Activated CD4-positive, alpha-beta T cell treated with anti-CD3 and anti-CD28 coated beads, Interleukin-2, amount 50 U/mL, for 24 hours (primary cell): ENCODE measurements around the gene PSEN2.

Source experiments
- DNase-seq, 2 donors: peaks; one replicate each; pipeline ENCODE4 v3.0.0-alpha.2; 2020; ENCODE audit warnings: low read depth in 1 of 2, low spot score in 1 of 2

The PSEN2 gene

DNA sequence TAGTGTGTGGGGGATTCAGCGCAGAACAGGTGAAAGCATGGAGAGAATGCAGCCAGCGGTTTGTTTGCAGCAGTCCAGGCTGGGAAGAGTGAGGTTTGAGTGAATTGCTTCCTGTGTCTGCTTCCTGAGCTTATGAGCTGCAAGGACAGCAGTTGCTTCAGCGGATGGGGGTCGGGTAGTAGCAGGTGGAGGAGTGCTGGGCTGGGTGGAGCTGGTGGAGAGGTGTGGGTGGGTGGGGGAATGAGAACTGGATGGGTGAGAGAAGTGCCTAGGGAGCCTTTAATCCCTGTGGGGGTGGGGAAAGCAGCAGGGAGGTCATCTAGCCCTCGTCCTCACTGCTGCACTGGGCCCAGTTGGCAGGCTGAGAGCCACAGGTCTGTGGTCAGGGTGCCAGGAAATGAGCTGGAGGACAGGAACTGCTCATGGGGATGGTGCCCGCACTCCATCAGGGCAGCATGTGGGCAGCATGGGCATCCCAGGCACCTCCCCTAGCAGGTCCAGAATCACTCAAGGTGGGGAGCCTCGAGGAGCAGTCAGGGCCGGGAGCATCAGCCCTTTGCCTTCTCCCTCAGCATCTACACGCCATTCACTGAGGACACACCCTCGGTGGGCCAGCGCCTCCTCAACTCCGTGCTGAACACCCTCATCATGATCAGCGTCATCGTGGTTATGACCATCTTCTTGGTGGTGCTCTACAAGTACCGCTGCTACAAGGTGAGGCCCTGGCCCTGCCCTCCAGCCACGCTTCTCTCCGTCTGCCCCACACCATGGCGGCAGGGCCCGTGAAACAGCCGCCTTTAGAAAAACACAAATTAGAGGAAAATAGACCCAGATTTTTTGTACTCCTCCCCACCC lies 14.8 kb downstream of the PSEN2 start:
- DNase-seq = no peak

DNA sequence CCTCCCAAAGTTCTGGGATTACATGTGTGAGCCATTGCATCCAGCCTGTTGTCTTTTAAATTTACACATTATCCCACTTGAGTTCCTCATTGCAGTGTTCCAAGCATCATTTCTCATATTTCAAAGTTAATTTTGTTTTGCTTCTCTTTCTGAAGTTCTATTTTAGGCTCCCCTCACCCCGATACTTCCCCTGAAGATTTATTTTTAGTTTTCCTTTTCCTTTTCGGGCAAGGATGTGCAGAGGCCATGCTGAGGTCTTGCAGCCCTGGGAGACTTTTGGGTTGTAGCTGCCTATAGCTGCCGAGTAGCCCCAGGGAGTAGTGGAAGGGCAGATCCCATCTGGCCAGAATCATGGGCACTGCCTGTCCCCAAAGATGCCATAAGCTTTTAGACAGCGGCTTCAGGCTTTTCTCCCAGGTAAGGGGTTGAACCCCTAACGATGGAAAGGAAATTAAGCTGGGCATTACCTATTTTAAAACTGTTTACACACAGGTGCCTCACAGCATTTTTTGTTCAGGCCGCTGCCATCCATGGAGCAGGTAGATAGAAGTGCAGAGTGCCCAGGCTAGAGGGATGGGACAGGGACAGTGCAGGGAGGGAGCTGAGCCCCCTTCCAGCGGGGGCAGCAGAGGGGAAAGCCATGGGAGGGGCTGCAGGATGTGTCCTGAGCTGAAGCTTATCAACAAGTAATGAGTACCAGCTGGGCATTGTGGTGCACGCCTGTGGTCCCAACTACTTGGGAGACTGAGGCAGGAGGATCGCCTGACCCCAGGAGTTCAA lies 15.9 kb downstream of the PSEN2 start:
- no peak for DNase-seq

DNA sequence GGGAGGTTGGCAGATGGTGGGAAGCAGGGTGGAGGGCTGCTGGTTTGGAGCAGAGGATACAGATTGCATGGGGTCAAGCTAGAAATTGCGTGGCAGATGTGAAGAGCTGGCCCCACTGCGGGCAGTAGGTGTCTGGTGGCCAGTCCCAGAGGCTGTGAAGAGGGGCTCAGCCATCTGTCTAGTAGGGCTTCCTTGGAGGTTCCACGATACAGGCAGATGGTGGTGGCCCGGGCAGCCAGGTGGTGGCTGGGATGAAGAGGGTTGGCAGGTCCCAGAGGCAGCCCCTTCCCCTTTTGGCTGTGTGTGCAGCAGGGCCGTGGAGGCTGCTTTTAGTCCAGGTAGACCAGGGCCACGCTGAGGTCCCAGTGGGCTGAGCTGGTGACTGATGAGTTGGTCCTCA lies 16.6 kb downstream of the PSEN2 start:
- DNase-seq = no peak

DNA sequence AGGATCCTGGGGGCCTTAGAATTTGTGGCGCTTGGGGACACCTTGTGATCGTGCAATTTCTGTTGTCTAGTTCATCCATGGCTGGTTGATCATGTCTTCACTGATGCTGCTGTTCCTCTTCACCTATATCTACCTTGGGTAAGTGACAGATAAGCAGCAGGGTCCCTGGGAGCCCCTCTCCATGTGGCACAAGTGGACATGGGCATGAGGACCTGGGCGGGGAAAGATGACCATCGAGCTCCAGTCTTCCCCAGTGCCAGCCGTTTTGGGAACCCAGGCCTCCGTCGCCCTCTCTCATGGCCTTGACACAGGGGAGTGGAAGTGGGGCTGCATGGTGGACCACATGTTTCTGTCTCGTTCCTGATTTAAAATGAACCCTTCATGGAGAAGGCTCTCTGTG lies 17.6 kb downstream of the PSEN2 start:
- no peak for DNase-seq

DNA sequence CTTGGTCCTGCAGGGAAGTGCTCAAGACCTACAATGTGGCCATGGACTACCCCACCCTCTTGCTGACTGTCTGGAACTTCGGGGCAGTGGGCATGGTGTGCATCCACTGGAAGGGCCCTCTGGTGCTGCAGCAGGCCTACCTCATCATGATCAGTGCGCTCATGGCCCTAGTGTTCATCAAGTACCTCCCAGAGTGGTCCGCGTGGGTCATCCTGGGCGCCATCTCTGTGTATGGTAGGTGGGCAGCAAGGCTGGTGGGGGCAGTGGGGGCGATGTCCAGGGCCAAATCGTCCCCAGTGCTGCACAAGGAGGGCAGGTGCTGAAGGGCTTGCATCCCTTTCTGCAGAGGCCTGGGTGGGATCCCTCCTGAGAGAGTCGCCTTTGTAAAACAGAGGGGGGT lies 18.4 kb downstream of the PSEN2 start:
- DNase-seq = no peak

DNA sequence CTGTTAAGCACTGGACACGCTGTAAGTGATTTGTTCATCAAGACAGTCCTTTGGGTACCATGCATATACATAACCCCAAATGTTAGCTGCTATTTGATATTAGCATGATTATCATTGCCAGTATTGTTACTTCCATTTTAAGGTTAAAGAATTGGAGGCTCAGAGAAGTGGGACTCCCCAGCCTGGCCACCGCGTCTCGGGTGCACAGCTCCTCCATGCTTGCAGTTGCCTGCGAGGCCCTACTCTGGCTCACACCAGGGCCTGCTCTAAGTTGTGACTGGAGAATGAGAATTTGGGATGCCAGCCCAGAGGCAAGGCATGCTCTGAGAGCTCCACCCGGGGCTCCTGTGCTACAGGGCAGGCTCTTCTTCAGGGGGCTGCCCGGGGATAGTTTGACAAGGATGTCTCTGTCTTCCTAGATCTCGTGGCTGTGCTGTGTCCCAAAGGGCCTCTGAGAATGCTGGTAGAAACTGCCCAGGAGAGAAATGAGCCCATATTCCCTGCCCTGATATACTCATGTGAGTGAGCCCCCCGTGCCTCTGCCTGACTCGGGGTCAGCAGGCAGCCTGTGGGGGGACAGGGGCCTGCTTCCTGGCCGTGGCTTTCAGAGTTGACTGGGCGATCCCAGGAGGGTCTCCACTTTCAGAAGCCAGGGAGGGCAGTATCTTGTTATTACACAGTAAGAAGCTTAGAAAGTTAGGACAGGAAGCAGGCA lies 19.4 kb downstream of the PSEN2 start:
- no peak for DNase-seq

DNA sequence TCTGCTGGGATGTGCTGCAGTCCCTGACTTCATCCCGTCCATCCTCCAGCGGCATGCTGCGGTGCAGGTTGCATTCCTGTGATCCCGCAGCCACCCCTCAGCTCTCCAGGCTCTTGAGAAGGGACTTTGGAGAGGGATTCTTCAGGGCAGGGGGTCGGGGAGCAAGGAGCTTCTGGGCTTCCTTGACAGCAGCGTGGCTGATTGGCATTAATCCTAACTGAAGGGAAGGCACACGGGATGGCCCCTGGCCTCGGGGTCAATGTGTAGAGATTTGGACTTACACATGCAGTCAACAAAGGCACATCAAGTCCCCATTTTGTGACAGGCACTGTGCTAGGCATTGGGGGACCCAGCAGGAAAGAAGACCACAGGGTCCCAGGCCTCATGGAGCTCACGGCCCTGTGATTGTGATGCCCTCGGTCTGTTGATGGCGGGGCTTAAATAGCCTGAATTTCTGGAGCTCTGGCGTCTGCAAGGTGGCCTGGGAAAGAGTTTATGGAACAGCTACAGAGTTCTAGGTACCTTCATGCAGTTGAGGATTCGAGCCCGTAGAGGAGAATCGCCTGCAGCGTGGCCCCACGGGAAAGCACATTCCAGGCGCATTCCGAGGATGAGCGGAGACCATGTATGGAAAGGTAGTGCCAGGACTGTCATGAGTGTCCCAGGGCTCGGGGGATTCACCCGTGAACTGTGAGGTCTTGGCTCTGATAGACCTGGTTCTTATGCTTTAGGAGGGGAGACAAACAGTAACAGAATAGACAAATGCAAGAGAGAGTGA lies 20.1 kb downstream of the PSEN2 start:
- no peak for DNase-seq

DNA sequence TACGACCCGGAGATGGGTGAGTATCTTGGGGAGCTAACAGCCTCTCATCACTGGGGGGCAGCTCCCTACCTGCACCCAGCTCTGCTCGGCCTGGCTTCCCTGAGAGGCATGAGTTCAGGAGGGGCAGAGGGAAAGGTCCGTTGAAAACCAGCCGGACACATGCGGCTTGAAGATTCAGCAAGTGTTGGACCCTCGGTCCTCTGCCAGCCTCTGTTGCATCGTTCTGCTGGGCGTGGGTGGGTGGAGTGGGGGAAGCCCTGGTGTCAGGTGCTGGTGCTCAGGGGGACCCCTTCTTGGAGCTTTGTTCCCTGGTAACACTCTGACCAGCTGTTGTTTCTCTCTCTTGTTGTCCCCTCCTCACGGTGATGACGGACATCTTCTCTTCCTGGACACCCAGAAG lies 20.9 kb downstream of the PSEN2 start:
- DNase-seq = no peak

DNA sequence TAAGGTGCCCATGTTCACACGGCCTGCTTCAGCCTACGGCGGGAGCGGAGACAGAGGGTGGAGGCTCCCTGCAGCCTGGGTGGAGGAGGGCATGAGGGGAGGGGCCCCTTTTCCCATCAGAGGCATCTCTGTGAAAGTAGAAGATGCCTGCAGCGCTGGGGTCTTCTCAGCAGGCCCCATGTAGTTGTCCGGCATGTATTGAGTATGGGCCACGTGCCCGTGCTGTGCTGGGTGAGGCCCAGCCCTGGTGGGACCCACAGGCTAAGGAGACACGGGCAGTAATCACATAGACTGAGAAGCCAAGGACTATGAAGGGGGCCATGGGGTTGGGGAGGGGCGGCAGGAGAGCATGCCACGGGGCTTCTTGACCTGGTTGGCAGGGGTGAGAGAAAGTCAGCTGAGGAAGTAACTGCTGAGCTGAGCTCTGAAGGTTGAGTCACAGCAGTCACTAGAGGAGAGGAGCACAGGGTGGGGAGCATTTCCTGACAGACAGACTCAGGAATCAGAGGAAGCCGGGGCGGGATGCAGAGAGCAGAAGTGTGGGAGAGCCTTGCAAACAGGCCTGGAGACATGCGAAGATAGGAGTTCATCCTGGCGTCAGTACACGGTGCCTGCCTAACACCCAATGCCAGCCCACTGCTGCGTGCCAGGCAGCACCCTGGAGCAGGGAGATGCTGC lies 21.6 kb downstream of the PSEN2 start:
- no peak for DNase-seq

DNA sequence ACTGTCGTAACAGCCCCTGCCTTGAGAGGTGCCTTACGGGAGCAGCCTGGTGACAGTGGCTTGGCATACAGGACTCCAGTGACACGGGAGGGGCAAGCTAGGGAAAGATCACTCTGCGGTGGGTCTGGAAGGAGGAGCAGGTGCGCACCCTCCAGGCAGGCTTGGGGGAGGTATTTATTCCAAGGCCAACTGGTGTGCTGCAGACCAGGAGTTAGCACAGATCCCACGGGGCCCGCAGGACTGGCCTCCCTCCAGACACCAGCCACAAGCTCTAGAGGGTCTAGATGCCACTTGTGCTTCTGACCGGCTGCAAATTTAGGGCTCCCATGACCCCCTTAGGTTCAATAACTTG lies 22.1 kb downstream of the PSEN2 start:
- DNase-seq = no peak

DNA sequence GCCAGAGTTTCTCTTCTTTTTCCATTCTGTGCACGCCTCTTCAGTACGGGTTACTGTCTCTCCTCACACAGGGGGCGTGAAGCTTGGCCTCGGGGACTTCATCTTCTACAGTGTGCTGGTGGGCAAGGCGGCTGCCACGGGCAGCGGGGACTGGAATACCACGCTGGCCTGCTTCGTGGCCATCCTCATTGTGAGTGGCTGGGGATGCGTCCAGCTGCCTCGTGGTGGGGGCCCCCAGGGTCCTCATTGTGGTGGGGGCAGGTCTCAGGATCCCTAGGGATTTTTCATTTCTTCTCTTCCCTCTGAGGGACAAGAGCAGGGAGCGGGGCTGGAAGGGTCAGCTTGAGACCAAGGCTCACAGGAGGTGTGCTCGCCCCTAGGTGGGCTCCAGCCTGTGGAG lies 23.5 kb downstream of the PSEN2 start:
- no peak for DNase-seq

DNA sequence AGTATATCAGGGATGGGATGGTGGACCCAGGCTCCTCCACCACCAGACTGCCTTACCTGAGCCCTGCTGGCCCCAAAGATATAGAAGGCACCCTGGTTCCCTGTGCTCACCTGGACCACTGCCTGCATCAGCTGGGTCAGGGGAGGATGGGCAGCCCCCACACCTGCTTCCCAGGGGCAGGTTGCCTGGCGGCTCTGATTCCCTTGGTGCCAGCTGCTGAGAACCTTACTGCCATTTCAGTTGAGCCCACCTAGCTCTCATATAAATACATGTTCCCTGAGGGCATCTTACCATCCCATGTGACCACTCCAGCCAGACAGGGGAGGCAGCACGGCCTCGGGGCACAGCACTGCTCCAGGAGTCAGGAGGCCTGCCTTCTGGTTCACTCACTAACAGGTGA lies 24.4 kb downstream of the PSEN2 start:
- DNase-seq = no peak

DNA sequence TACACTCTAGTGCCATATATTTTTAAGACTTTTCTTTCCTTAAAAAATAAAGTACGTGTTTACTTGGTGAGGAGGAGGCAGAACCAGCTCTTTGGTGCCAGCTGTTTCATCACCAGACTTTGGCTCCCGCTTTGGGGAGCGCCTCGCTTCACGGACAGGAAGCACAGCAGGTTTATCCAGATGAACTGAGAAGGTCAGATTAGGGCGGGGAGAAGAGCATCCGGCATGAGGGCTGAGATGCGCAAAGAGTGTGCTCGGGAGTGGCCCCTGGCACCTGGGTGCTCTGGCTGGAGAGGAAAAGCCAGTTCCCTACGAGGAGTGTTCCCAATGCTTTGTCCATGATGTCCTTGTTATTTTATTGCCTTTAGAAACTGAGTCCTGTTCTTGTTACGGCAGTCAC lies 25.2 kb downstream of the PSEN2 start:
- DNase-seq = no peak

DNA sequence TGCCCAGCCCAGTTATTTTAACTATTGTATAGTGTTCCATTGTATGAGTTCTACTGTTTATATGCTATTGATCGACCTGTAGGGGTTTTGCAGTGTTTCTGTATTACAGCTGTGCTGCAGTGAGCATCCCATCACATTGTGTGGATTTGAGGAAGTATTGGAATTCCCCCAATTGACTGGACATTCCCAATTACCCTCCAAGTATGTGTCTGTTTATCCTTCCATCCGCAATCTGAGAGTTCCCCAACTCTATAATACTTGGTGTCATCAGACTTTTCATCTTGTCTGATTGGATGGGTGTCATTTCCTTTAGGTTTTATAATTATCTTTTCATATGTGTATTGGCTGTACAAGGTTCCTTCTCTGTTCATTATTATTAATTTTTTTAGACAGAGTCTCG lies 27.8 kb downstream of the PSEN2 start:
- DNase-seq = no peak

DNA sequence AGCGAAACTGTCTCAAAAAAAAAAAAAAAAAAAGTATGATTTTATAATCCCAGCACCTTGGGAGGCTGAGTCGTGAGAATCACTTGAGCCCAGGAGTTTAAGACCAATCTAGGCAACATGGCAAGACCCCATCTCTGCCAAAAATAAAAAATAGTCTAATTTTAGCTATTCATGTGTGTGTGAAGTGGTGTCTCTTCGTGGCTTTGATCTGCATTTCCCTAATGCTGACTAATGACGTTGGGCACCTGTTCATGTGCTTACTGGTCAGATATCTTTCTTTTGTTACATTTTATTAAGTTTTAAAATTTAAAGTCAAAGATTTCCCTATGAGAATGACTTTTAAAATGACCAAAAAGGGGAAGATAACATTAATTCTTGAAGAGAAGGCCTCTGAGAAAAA lies 31.0 kb downstream of the PSEN2 start:
- DNase-seq = no peak

DNA sequence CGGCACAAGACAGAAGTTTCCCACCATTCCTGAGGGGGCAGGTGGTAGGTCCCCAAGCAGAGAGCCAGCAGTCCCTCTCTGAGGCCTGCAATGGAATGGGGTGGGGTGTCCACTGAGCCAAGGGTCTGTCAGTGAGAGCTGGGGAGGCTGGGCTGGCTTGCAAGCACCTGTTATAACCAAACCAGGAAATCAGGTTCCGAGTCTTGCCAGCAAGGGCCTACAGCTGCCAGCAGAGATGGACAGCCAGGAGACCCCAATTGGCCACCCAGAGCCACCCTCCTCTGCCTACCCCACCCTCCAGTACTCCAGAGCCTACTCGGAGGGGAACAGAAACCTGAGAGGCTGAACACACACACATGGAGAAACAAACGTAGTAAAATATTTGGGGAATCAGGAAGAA lies 32.2 kb downstream of the PSEN2 start:
- no peak for DNase-seq

DNA sequence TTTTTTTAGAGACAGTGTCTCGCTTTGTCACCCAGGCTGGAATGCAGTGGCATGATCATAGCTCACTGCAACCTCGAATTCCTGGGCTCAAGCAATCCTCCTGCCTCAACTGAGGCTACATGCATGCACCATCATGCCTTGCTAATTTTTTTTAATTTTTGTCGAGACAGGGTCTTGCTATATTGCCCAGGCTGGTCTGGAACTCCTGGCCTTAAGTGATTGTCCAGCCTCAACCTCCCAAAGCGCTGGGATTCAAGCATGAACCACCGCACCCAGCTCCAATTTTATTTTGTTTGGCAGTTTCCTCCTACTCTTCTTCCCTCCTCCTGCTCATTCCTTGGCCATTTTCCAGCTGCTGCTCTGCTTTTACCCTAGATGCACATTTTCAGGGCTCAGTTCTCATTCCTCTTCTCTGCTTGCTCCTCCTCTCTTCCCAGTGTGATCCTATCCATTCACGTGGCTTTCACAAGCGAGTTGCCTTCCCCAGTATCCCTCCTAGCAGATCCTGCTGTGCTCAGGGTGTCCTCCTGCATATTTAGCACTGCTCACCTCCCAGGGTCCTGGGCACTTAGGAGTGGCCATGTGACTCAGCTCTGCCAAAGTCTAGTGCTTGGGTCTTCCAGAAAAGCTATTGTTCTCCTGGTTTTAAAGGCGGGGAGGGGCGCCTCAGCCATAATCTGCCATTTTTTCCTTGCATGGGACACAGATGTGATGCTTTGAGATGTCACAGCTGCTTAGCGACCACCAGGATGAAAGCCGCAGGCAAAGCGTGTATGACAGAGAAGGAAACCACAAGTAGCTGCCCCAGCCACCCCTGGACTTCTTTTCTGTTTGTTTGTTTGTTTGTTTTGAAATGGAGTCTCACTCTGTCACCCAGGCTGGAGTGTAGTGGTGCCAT lies 33.7 kb downstream of the PSEN2 start:
- DNase-seq = no peak

DNA sequence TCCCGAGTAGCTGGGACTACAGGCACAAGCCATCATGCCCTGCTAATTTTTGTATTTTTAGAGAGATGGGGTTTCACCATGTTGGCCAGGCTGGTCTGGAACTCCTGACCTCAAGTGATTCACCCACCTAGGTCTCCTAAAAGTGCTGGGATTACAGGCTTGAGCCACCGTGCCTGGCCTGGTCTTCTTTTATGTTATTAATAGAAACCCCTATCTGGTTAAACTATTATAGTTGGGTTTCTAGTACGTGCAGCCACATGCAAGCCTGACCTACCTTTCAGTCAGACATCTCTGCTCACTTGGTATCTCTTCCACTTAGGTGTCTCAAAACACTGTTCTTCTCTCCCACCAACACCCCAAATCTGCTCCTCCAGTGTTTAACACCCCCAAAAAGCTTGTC lies 34.4 kb downstream of the PSEN2 start:
- DNase-seq = no peak

DNA sequence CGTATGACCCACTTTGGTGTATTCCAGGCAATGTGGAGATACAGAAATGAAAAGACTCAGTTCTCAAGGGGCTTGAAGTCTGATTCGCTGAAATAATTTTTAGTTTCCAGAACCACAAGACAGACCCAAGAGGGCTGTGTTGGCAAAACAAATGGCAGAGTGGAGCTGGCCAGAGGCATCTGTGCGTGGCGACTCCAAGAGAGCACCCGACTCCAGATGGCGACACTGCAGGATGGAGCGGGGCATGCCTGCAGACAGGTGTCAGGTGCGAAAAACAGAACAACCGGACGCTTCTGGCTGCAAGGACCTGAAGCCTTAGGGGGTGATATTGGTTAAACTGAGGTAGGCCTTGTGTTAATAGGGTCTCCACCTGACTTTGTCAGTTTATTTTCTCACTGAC lies 38.0 kb downstream of the PSEN2 start:
- no peak for DNase-seq

DNA sequence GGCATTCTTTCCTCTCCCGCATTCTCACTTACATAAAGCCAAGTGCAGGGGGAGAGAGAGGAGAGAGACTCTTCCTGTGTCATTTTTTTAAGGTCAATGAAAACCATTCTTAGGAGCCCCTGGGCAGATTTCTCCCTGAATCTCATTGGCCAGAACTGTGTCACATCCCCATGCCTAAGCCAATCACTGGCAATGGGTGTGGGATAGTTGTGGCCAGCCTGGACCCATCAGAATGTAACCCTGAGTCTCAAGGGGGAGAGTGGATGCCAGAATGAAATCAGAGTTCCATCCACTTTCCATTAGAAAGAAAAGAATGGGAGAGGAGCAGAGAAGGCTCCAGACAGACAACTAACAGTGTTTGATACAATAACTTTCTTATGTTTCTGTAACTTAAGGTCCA lies 38.5 kb downstream of the PSEN2 start:
- no peak for DNase-seq
